Measurements from ENCODE around the gene COG8. TPM values are rescaled to one million over a fixed set of nuclear protein-coding genes. Genes with fewer than 3 reads are reported as not detected.
A peak's percentile ranks its signal among the peaks of the same experiment; 100 is the strongest.

Gene COG8
- total RNA-seq, 2 donors from 2014 or later = 45.8 to 49.3 TPM

GRCh38 chr16:69323415-69323814 is 15.9 kb downstream of the COG8 start:
- no peak overlapping the region for H3K4me3 Mint-ChIP-seq
- Histone ChIP-seq H3K9ac (ENCODE audit: extremely low read depth, low read length, poor library complexity, severe bottlenecking) (no peak overlapping the region), H3K27ac (ENCODE audit: low read depth, low read length) (no peak overlapping the region), H3K4me3 (ENCODE audit: low read length) (no peak overlapping the region), H3K27me3 (ENCODE audit: control insufficient read depth, insufficient read depth, low read length, poor library complexity, severe bottlenecking) (no peaks in the 10 kb centered on the region), H3K4me1 (ENCODE audit: control insufficient read depth, insufficient read depth, low read length) (no peaks in the 10 kb centered on the region), H3K36me3 (ENCODE audit: control insufficient read depth, insufficient read depth, low read length) (peaks cover 84% of the 10 kb centered on the region), H3K9me3 (ENCODE audit: control insufficient read depth, low read length) (no peaks in the 10 kb centered on the region)
- TF ChIP-seq CTCF (conservative IDR thresholded peaks at IDR 0.05) = no peak
- peaks cover 8% of the 10 kb centered on the region for H3K4me1 Mint-ChIP-seq
- H3K36me3 Mint-ChIP-seq (ENCODE audit: low read depth) = peaks cover 81% of the 10 kb centered on the region
- 90 to 94% methylated on average over 5 to 14 of the region's 14 CpGs for WGBS, 2 experiments (ENCODE audit: insufficient coverage in 1 of 2, insufficient read length in 1 of 2)
- H3K27ac Mint-ChIP-seq = no peak overlapping the region
- no peak for DNase-seq
- no peaks in the 10 kb centered on the region for H3K9me3 Mint-ChIP-seq
- no peaks in the 10 kb centered on the region for H3K27me3 Mint-ChIP-seq (ENCODE audit: insufficient read depth)

- Histone ChIP-seq H3K4me1 (ENCODE audit: control insufficient read depth, insufficient read depth, low read length) (no peaks in the 10 kb centered on the region), H3K27me3 (ENCODE audit: control insufficient read depth, insufficient read depth, low read length, poor library complexity, severe bottlenecking) (no peaks in the 10 kb centered on the region), H3K27ac (ENCODE audit: low read depth, low read length) (no peak overlapping the region), H3K4me3 (ENCODE audit: low read length) (no peak overlapping the region), H3K9me3 (ENCODE audit: control insufficient read depth, low read length) (no peaks in the 10 kb centered on the region), H3K9ac (ENCODE audit: extremely low read depth, low read length, poor library complexity, severe bottlenecking) (no peak overlapping the region), H3K36me3 (ENCODE audit: control insufficient read depth, insufficient read depth, low read length) (peaks cover 78% of the 10 kb centered on the region)
- 92 to 93% methylated on average over 7 of the region's 7 CpGs for WGBS, 2 experiments (ENCODE audit: insufficient coverage in 1 of 2, insufficient read length in 1 of 2)
- Mint-ChIP-seq H3K27ac (no peak overlapping the region), H3K4me1 (peaks cover 5% of the 10 kb centered on the region), H3K4me3 (no peak overlapping the region), H3K27me3 (ENCODE audit: insufficient read depth) (no peaks in the 10 kb centered on the region), H3K36me3 (ENCODE audit: low read depth) (peaks cover 81% of the 10 kb centered on the region), H3K9me3 (no peaks in the 10 kb centered on the region)
- no peak for DNase-seq
- no peak for TF ChIP-seq CTCF (conservative IDR thresholded peaks at IDR 0.05)
Observed at GRCh38 chr16:69322343-69322742, 17.0 kb downstream of the COG8 start.

GRCh38 chr16:69321080-69321479 is 18.3 kb downstream of the COG8 start:
- 94 to 96% methylated on average over 22 of the region's 22 CpGs for WGBS, 2 experiments (ENCODE audit: insufficient coverage in 1 of 2, insufficient read length in 1 of 2)
- no peaks in the 10 kb centered on the region for H3K4me1 ChIP-seq (ENCODE audit: control insufficient read depth, insufficient read depth, low read length)
- no peak overlapping the region for H3K27ac ChIP-seq (ENCODE audit: low read depth, low read length)
- H3K9ac ChIP-seq (ENCODE audit: extremely low read depth, low read length, poor library complexity, severe bottlenecking) = no peak overlapping the region
- H3K36me3 ChIP-seq (ENCODE audit: control insufficient read depth, insufficient read depth, low read length) = peaks cover 79% of the 10 kb centered on the region
- no peak overlapping the region for H3K4me3 Mint-ChIP-seq
- no peak overlapping the region for H3K4me3 ChIP-seq (ENCODE audit: low read length)
- no peak for DNase-seq
- no peaks in the 10 kb centered on the region for H3K9me3 Mint-ChIP-seq
- H3K4me1 Mint-ChIP-seq = peaks cover 1% of the 10 kb centered on the region
- no peak for TF ChIP-seq CTCF (conservative IDR thresholded peaks at IDR 0.05)
- H3K36me3 Mint-ChIP-seq (ENCODE audit: low read depth) = peaks cover 79% of the 10 kb centered on the region
- H3K27me3 Mint-ChIP-seq (ENCODE audit: insufficient read depth) = no peaks in the 10 kb centered on the region
- no peaks in the 10 kb centered on the region for H3K9me3 ChIP-seq (ENCODE audit: control insufficient read depth, low read length)
- H3K27me3 ChIP-seq (ENCODE audit: control insufficient read depth, insufficient read depth, low read length, poor library complexity, severe bottlenecking) = no peaks in the 10 kb centered on the region
- H3K27ac Mint-ChIP-seq = peak overlapping the region; percentile 48
